ENCODE measurements around the gene JPH2.

Gene JPH2

DNA sequence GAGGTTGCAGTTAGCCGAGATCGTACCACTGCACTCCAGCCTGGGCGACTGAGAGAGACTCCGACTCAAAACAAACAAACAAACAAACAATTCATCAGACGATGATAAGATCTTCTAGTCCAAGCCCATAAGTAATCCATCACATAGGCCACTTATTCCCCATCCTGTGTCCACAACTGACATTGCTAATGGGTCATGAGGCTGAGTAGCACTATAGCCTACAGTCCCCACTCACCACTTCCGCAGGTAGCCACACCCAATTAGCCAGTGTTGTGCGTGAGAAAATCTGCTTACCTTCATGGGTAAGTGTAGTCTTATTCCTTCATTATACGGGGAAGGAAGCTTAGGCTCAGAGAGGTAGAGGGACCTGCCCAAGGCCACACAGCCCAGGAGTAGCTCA is 13.1 kb downstream of the JPH2 start:
- Histone ChIP-seq H3K4me1 (ENCODE audit: low read length) (no peaks in the 10 kb centered on the region), H2AFZ (ENCODE audit: low read depth, low read length) (no peak overlapping the region), H4K20me1 (ENCODE audit: insufficient read depth, low read length) (no peaks in the 10 kb centered on the region), H3K9me3 (ENCODE audit: insufficient read depth, low read length) (no peaks in the 10 kb centered on the region), H3K9ac (ENCODE audit: low read length) (no peak overlapping the region), H3K27ac (ENCODE audit: low read length) (no peak overlapping the region), H3K4me2 (ENCODE audit: low read length) (no peak overlapping the region), H3K4me3 (ENCODE audit: low read length) (no peak overlapping the region), H3K79me2 (ENCODE audit: low read length) (no peaks in the 10 kb centered on the region), H3K36me3 (replicated peaks; ENCODE audit: low read depth, low read length) (no peaks in the 10 kb centered on the region), H3K27me3 (ENCODE audit: low read depth, low read length) (peaks cover 56% of the 10 kb centered on the region)
- TF ChIP-seq CTCF (IDR thresholded peaks at IDR 0.05; ENCODE audit: low read depth, low read length) = no peak
- no peak for TF ChIP-seq EZH2phosphoT487 (IDR thresholded peaks at IDR 0.05; ENCODE audit: low read depth)

DNA sequence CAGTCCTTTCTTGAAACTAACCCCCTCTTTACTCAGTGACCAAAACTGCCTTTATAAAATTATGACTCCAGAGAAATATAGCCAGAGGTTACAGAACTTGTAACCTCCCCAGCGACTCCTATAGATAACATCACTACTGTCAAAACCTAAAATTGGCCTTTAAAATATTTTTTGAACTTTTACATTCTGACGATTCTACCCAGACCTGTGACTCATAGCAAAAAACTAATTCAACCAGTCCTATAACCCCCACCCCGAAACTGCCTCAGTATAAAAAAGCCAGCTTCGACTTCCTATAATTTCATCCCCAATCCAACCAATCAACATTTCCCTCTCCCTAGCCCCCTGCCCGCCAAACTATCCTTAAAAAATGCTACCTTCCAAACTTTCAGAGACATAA is 13.9 kb downstream of the JPH2 start:
- Histone ChIP-seq H4K20me1 (ENCODE audit: insufficient read depth, low read length) (no peaks in the 10 kb centered on the region), H3K4me2 (ENCODE audit: low read length) (no peak overlapping the region), H3K4me1 (ENCODE audit: low read length) (no peaks in the 10 kb centered on the region), H3K9me3 (ENCODE audit: insufficient read depth, low read length) (no peaks in the 10 kb centered on the region), H3K36me3 (replicated peaks; ENCODE audit: low read depth, low read length) (no peaks in the 10 kb centered on the region), H3K27ac (ENCODE audit: low read length) (no peak overlapping the region), H3K79me2 (ENCODE audit: low read length) (no peaks in the 10 kb centered on the region), H2AFZ (ENCODE audit: low read depth, low read length) (no peak overlapping the region), H3K27me3 (ENCODE audit: low read depth, low read length) (peaks cover 58% of the 10 kb centered on the region), H3K9ac (ENCODE audit: low read length) (no peak overlapping the region), H3K4me3 (ENCODE audit: low read length) (no peak overlapping the region)
- no peak for TF ChIP-seq EZH2phosphoT487 (IDR thresholded peaks at IDR 0.05; ENCODE audit: low read depth)
- TF ChIP-seq CTCF (IDR thresholded peaks at IDR 0.05; ENCODE audit: low read depth, low read length) = no peak

- no peaks in the 10 kb centered on the region for H3K9me3 ChIP-seq (ENCODE audit: insufficient read depth, low read length)
- no peak overlapping the region for H3K4me3 ChIP-seq (ENCODE audit: low read length)
- H3K9ac ChIP-seq (ENCODE audit: low read length) = no peak overlapping the region
- H3K36me3 ChIP-seq (replicated peaks; ENCODE audit: low read depth, low read length) = no peaks in the 10 kb centered on the region
- no peak overlapping the region for H3K4me2 ChIP-seq (ENCODE audit: low read length)
- peaks cover 59% of the 10 kb centered on the region for H3K27me3 ChIP-seq (ENCODE audit: low read depth, low read length)
- no peaks in the 10 kb centered on the region for H3K4me1 ChIP-seq (ENCODE audit: low read length)
- H4K20me1 ChIP-seq (ENCODE audit: insufficient read depth, low read length) = no peaks in the 10 kb centered on the region
- no peak overlapping the region for H2AFZ ChIP-seq (ENCODE audit: low read depth, low read length)
- H3K79me2 ChIP-seq (ENCODE audit: low read length) = no peaks in the 10 kb centered on the region
- no peak for TF ChIP-seq EZH2phosphoT487 (IDR thresholded peaks at IDR 0.05; ENCODE audit: low read depth)
- no peak for TF ChIP-seq CTCF (IDR thresholded peaks at IDR 0.05; ENCODE audit: low read depth, low read length)
- no peak overlapping the region for H3K27ac ChIP-seq (ENCODE audit: low read length)
Measured at GRCh38 chr20:44172572-44172950, 14.4 kb downstream of the JPH2 start.

DNA sequence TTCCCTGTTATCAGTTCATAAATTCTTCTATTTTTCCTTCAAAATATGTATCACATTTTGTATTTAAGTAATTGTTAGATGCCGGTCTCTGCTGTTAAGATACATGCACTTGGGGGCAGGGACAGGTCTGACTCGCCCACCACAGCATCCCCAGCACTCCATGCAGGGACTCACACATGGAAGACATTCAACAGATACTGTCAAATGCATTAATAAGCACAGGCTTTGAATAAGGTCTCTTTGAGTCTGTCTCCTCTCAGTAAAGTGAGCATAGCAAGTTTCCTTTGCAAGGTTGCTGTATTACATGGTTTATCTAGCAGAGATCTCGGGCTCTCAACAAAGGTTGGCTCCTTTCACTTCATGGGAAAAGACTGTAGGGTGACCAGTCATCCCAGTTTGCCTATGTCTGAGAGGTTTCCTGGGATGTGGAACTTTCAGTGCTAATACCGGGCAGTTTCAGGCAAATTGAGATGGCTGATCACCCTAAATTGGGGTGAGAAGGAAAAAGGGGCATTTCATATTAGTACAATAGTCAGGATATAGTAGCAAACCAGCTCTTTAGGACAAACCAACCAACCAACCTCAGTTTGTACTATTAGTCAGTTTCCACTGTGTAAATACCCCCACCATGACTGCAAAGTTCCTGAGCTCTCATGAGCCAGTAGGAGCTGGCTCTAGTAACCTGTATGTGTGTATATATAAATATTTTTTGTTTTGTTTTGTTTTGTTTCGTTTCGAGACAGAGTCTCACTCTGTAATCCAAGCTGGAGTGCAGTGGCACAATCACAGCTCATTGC is 15.0 kb downstream of the JPH2 start:
- H3K27ac ChIP-seq (ENCODE audit: low read length) = no peak overlapping the region

More for the DNA sequence above, 15.0 kb downstream of the JPH2 start:
- Histone ChIP-seq H4K20me1 (ENCODE audit: insufficient read depth, low read length) (no peaks in the 10 kb centered on the region), H3K79me2 (ENCODE audit: low read length) (no peaks in the 10 kb centered on the region), H3K9ac (ENCODE audit: low read length) (no peak overlapping the region), H3K4me2 (ENCODE audit: low read length) (no peak overlapping the region), H2AFZ (ENCODE audit: low read depth, low read length) (no peak overlapping the region), H3K4me3 (ENCODE audit: low read length) (no peak overlapping the region), H3K4me1 (ENCODE audit: low read length) (0 out of 2 replicates have a peak, but pooled peaks cover under 1% of the 10 kb centered on the region), H3K27me3 (ENCODE audit: low read depth, low read length) (peaks cover 59% of the 10 kb centered on the region), H3K36me3 (replicated peaks; ENCODE audit: low read depth, low read length) (no peaks in the 10 kb centered on the region), H3K9me3 (ENCODE audit: insufficient read depth, low read length) (no peaks in the 10 kb centered on the region)
- TF ChIP-seq CTCF (IDR thresholded peaks at IDR 0.05; ENCODE audit: low read depth, low read length) = no peak
- TF ChIP-seq EZH2phosphoT487 (IDR thresholded peaks at IDR 0.05; ENCODE audit: low read depth) = peak; percentile 61; the same call in 1 of the 2 replicates

Data from OCI-LY3 (cell line).